DLD1 (cell line): Measurements from ENCODE around the gene CFAP45.

Experiments
- in situ Hi-C: cut with HindIII; loops from 2 replicates; pipeline ENCODE4 v1.10.0; 2017; ENCODE audit warnings: low sequenced_read_pairs

Gene CFAP45, protein sequence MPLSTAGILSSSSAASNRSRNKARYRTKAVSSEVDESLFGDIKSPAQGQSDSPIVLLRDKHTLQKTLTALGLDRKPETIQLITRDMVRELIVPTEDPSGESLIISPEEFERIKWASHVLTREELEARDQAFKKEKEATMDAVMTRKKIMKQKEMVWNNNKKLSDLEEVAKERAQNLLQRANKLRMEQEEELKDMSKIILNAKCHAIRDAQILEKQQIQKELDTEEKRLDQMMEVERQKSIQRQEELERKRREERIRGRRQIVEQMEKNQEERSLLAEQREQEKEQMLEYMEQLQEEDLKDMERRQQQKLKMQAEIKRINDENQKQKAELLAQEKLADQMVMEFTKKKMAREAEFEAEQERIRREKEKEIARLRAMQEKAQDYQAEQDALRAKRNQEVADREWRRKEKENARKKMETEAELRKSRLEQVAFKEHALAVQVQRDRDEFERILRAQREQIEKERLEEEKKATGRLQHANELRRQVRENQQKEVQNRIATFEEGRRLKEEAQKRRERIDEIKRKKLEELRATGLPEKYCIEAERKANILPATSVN

DNA sequence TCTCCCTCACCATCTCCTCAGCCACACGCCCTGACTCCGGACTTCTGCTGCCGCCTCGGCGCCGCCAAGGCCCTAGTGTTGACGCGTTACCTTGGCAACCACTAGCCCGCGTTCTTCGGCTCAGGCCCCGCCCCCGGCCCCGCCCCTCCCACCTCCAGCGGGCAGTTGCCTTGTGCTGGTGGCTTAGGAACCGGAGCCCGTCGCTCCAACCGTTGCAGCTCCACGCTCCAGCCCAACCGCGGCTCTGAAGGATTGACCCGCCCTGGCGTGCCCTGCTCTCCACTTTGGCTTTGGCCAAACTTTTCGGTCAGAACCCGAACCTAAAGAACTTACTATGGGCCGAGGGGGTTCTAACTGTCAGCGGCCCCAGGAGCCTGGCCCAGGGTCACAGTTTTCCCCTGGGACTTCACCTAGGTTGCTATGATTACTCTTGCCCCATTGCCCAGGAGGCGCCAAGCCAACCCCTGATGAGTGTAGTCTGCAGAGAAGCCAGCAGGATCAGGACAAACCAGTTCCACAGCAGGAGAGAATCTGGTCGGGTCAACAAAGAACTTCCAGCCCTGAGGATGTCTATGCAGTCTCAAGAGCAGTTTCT, at the start of gene CFAP45:
Gene CFAP45, minus strand, starts transcription at position 80 of the 595 bp plus-strand sequence. Its CDS starts 67 bp downstream, at position 13.
- in situ Hi-C loops, result no loop called here

DNA sequence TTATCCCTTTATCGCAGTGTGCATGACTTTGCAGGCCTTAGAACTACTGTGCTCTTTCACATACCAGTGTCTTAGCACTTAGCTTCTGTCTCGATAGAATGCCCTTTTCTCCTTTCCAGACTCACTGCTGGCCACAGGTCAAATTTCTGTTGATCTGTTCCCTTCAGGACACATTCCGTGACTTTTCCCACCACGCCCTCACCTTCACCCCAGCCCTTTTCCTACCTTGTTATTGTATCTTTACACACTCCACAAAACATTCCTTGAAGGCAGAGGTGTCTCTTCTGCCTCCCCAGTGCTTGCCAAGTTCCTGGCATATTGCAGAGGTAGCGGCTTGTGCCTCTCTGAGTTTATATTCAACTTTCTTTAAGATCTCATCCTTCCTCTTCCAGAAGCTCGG, 49.2 kb upstream of the CFAP45 start:
- in situ Hi-C loops, result no loop called here

DNA sequence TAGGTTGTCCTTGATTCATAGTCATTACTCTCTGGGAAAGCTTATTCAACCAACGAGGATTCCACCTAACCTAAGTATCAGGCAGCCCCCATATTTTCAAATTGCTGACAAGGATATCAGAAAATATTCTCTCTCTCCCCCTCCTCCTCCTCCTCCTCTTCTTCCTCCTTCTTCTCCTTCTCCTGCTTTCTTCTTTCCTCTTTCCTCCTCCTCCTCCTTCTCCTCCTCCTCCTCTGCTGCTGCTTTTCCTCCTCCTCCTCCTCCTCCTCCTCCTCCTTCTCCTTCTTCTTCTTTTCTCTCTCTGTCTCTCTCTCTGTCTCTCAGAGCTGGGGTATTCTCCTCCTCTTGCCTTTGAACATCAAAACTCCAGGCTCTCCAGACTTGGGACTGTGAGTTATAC, 48.0 kb upstream of the CFAP45 start:
- in situ Hi-C loops, result no loop called here

DNA sequence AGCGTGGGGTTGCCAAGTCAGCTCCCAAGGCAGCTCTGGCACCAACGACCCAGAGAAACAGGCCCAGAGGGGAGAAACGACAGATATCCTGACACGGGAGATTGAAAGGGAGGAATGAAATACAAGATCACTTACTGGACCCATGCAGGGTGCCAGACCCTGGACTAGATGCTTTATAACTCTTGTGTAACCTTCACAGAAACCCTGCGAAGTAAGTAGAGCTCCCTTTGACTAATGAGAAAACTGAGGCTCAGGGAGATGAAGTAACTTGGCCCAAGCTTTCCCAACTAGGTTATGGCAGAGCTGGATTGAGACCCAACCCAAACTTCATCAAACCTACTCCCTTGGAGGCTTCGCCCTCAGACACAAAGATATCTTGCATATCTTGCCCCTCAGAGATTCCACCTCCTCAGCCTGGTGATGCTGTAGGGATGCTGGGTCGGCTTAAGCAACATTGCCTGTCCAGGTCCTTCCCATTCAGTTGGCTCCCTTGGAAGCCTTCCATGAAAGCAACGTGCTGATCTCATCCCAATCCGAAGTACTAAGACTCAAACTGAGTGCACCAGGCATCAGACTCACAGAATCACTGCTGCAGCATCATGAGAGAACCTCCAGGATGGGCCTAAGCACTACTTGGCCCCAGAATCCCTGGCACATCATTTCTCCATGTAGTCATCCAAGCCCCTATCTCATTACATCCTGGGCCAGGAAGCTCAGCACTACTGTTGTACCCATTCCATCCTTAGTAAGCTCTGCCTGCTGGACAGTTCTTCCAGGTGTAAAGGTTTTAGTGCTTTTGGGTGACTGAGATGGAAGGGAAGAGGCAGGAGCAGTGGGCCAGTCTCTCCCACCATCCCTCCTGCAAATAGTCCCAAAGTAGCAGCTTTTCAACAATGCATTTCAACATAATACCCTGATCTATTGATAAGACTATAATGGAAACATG, 46.5 kb upstream of the CFAP45 start:
- in situ Hi-C loops, result no loop called here

DNA sequence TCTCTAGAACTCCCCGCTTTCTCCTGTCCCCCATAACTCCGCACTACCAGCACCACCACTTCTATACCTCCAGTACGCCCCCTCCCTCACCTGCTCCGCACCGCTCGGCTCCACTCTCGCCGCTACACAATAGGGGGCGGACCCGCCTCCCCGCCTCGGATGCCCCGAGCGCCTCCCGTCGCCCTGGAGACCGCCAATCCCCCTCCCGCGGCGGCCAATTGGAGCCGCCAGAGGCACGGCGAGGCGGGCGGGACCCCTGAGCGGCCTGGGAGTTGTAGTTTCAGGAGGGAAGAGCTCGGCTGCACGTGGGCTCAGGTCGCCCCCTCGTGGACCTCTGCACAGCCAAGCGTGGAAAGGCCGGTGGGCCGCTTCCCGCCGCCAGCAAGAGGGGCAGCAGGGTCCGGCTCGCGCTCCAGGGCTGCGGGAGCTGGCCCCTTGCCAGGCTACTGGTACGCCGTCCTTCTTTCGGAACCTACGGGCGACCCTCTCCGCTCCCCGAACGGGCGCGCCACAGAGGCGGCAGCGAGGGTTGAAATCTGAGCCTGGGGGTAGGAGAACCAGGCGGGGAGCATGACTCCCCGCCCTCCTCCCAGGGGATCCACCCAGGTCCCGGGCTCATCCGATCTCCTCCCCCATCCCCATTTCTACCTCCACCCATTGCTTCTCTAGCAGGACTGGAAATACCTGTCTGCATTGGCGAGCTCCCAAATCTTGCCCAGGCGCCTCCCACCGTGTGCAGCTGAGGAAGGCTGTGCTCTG, 45.7 kb upstream of the CFAP45 start, which contains the start of gene IGSF9:
Gene IGSF9, minus strand, starts transcription at position 131 of the 759 bp plus-strand sequence. CDS start 2,159 bp downstream, outside the sequence.
- in situ Hi-C loops, result no loop called here

DNA sequence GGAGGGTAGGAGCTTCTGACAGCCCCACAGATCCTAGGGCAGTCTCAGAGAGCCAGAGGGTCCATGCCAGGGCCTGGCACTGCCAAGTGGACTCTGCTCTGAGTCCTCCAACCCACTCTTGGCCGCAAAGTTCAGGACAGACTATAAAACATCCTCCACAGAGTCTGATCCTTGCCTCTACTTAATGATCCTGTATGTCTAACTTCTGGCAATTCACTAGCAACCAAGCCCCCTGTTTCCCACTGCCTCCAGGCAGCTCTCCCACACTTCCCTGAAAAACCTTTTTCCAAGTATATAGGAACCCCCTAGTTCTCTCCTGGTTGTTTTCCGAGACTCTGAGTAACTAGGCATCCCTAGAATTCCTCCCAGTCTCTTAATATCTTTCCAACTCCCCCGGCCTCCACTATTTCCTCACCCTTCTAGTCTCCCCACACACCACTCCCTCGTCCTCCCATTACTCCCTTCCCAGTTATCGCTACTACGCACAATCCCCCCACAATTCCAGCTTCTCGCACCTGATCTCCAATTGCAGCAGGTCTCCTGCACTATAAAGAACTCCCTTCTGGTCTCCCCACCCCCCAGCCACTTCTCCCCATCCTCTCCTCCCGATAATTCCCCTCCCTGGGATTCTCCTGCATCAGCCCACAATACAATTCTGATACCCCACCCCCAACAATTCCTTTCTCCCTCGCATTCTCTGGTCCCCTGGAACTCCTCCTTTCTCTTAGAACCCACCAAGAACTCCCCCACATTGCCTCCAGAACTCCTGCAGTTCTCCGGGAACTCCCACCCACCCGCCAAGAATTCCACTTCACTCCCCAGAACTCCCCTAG, 44.9 kb upstream of the CFAP45 start:
- in situ Hi-C loops, result no loop called here

DNA sequence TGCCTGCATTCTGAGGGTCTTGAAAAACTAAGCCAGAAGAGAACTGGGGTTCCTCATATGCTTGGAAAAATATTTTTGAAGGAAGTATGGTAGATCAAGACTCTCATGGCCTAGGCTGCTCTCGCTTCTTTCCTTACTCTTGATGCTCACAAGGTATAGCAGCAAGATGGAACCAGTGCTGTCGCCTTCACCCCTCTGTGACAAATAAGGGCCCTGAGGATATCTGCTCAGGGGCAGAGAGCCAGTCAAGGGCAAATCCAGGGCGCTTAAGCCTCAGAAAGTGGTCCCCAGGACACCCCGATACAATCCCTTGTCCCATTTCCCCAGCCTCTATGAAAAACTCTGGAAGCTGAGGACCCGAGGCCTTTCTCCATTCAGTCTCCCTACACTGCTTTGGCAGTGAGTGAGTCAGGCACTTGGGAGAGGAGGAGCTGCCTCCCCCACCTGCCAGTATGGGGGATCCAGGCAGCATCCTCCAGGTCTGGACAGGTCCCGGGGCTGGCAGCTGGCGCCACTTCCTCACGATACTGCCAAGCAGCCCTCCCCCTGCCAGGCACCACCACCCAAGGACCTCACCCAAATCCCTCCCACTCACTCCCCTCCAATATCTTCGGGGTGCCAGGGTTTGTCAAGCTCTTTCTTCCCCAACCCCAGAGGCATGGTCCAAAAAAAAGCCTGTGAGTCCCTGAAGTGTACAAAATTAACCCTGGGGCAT, 44.1 kb upstream of the CFAP45 start:
- in situ Hi-C loops, result no loop called here

DNA sequence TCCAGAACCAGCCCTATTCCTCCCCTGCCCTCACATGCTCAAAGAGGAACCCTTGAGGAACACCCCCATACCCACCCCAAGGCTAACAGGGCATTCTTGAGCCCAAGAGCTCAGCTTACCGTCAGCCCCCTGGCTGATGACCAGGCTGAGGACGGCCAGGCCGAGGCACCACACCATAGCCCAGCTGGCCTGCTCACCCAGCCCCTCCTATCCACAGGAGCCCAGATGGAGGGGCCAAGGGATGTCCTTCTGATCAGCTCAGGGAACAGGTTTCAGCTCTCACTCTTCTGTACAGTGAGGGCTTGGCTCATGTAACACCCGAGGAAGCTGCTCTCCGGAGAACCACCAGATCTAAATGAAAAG, 43.3 kb upstream of the CFAP45 start:
- in situ Hi-C loops, result no loop called here

DNA sequence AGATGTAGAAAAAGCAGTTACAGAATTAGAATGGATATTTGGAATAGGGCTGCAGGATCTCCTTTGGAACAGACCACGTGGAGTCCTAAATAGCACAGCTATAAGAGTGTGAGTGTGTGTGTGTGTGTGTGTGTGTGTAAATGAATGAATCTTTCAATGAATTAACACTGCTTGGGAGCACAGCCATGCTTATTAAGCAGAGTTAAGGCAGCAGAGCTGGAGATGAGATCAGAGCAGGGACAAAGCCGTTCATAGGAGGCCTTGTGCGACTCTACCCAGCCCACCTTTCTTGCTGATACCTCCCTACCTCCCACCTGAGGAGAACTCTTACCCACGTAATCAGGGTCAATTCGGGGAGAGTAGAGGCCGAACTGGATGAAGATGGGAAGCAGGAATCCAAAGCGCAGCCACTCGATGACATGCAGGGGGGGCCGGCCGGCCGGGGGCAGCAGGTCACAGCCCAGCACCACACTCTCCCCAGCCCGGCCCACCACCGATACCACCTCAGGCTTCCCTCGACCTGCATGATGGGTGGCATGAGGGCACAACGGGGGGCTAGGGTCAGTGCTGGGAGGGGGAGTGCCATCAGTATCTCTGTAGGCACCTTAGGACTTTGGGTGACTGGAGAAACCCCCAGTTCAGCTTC, 42.8 kb upstream of the CFAP45 start:
- in situ Hi-C loops, result no loop called here

DNA sequence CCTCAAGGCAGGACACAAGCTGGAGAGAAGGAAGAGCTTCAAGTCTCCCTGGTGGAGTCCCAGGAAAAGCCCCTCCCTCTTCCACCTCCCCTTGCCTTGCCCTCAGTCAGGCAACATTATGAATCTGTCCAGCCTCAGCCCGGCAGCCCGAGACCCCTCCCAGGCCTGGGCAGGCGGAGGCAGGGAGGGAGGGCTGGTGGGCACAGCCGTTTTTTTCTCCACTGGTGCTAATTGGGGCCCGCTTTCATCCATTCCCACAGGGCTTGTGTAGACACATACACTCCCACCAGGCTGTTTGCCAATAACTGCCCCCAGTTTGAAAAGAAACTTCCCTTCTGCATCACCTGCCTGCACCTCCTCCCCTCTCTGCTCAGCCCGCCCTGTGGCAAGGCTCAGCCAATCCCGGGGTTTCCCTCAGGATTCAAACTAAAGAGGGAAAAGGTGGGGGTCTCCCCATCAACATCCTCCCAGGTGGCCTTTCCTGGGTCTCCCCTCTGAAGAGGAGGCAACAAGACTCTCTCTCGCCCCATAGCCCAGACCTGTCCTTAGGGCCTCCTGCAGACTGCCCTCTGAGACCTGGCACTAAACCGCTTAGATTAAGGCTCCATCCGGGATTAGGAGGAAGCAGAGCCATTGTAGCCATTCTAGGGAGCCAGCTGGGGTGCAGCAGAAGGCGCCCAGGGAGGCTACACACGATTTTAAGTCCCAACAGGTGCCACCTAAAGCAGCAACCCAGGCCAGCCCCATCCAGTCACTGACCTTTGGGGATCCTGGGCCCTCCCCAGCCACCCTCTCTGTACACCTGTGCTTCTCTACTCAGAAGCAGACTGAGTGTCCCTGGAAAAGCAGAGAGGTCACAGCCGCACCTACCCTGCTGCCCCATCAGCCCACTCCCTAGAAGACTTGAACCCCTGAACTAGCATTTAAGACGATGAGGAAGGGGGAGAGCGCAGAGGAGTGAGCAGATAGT, 41.9 kb upstream of the CFAP45 start:
- in situ Hi-C loops, result no loop called here

DNA sequence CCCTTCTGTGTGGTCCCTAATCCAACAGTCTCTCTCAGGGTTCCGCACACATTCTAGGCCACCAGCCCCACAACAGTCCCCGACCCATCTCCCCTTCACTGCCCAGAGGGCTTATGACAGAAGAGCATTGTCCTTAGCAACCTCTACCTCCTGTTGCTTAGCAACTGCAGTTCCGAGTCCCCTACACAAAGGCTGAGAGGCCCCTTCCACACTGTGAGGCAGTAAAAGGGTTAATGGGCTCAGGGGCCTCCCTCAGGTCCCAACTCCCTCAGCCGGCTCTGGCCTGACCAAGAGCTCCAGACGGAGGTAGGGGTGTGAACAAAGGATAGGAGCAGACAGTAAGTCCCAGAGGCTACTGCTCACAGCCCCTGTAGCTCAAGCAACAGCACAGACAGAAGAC, 41.2 kb upstream of the CFAP45 start:
- in situ Hi-C loops, result no loop called here

DNA sequence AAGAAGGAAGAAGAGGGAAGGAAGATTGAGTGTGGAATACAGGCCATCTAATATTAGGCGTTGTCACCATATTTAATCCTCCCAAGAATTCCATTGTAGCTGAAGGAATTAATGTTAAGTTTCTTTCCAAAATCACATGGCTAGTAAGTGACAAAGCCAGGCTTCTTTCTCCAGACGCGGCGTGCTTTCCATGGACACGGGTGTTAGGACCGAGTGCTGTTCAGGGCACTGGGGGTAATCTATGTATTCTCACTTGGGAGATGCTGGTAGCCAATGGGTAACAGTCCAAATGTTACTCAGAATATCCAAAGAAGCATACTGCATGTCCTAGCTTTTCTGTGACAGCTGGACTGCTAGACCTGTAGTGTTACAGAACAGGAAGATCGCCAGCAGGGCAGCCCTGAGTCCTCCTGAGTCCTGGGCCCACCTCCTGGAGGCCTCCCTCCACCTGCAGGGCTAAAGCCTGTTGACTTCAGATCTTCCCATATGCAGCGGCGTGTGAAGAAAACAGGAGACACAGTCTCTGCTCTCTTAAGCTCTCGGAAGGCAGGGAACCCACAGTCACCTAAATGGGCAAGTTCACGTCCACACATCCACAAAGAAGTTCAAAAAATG, 40.1 kb upstream of the CFAP45 start:
- in situ Hi-C loops, result no loop called here

DNA sequence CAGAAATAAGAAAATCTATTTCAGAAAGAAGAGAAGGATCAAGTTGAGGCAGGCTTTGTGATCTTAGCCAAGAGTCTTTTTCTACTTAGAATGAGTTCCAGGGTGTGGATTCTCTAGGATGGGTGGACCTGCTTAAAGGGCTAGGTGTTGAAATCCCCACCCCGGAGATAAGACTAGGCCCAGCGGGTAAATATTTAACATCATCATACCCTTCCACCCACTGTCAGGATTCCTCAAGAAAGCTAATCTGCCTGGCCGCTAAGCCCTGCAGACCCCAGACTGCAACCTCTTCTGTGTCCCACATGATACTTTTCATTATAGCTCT, 39.7 kb upstream of the CFAP45 start:
- in situ Hi-C loops, result no loop called here

DNA sequence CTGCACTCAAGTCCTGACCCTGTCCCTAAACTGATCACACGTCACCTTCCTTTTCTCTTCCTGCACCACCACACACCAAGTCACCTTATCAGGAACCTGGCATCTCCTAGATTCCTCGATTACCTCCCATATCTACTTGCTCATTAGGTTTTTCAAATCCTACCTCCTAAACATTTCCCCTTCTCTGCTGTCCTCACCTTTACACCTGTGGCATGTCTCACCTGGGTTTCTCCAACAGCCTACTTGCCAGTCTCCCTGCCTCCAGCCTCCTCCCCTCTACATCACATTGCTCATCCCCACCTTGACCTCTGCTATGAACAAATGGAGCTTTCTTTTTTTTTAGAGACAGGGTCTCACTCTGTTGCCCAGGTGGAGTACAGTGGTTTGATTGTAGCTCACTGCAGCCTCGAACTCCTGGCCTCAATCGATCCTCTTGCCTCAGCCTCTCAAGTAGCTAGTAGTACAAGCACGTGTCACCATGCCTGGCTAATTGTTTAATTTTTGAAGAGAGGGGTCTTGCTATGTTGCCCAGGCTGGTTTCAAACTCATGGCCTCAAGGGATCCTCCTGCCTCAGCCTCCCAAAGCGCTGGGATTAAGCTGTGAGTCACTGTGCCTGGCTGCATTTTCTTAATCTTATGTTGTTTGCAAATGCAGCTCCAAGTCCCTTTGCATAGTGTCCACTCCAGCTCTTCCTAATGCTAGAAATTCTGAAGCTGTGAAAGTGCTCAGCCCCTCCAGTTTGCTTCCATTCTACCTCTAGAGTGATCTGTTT, 39.1 kb upstream of the CFAP45 start:
- in situ Hi-C loops, result no loop called here

DNA sequence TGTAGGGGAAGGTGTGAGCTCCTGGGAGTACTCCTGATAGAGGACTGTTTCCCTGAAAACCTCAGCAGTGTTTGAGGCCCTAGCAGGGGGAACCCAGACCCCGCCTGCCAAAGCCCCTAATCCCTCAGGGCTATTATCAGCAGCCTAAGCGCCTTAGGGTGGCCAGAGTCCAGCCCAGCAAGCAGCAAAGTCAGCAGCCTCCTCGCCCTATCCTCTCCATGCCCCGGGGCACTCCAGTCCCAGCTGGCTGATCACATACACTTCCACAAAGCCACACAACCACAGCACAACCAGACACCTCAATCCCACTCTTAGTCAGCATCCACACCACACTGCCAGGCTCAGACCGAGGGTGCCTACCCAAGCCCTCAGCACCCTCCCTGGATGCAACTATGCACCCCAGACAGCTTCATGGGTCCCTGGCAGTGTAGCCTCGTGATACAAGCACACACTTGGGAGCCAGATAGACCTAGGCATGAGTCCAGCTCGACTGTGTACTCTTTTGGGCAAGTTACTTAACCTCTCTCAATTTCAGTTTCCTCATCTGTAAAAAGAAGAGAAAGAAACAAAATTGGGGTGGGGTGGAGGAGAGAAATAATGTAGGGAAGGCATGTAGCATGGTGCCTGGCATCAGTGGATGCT, 38.4 kb upstream of the CFAP45 start:
- in situ Hi-C loops, result no loop called here
